Liver (tissue), 9 donors: ENCODE measurements around the gene LIMS2. TPM values are rescaled to one million over a fixed set of nuclear protein-coding genes. Genes with fewer than 3 reads are reported as not detected.
A peak's percentile ranks its signal among the peaks of the same experiment; 100 is the strongest.

Experiments
- DNase-seq: peaks from one replicate; pipeline ENCODE4 v3.0.0-alpha.2; 2017; ENCODE audit warnings: low spot score
- H3K27ac ChIP-seq, 2 donors: one replicate each; pipeline ENCODE4 v1.7.0; 2013; ENCODE audit warnings: inconsistent platforms in 2 of 2, low read length in 2 of 2, control low read depth in 1 of 2, low read depth in 1 of 2, mild to moderate bottlenecking in 1 of 2
- H3K27me3 ChIP-seq, 4 donors: one replicate each; pipeline versions ENCODE4 v1.6.1 to v1.7.0; 2013; ENCODE audit warnings: low read length in 3 of 4, inconsistent platforms in 1 of 4, mild to moderate bottlenecking in 1 of 4, moderate library complexity in 1 of 4; ENCODE audit not compliant: control insufficient read depth in 4 of 4, insufficient read depth in 4 of 4
- H3K36me3 ChIP-seq, 4 donors: one replicate each; pipeline versions ENCODE4 v1.6.1 to v1.7.0; 2013; ENCODE audit warnings: low read length in 3 of 4, mild to moderate bottlenecking in 3 of 4, low read depth in 1 of 4, moderate library complexity in 1 of 4; ENCODE audit not compliant: control insufficient read depth in 4 of 4, insufficient read depth in 3 of 4
- H3K4me1 ChIP-seq, 4 donors: one replicate each; pipeline versions ENCODE4 v1.6.1 to v1.7.0; 2013; ENCODE audit warnings: low read length in 3 of 4, mild to moderate bottlenecking in 3 of 4, moderate library complexity in 1 of 4; ENCODE audit not compliant: control insufficient read depth in 4 of 4, insufficient read depth in 4 of 4
- H3K4me3 ChIP-seq, 3 donors: one replicate each; pipeline versions ENCODE4 v1.6.1 to v1.7.0; 2013; ENCODE audit warnings: low read length in 3 of 3, control low read depth in 1 of 3, low read depth in 1 of 3, mild to moderate bottlenecking in 1 of 3
- H3K9ac ChIP-seq, 2 donors: one replicate each; pipeline ENCODE4 v1.7.0; 2013; ENCODE audit warnings: low read length in 2 of 2, mild to moderate bottlenecking in 2 of 2, moderate library complexity in 2 of 2, control low read depth in 1 of 2, low read depth in 1 of 2
- H3K9me3 ChIP-seq, 4 donors: one replicate each; pipeline versions ENCODE4 v1.6.1 to v1.7.0; 2013; ENCODE audit warnings: low read length in 3 of 4; ENCODE audit not compliant: control insufficient read depth in 4 of 4
- GABPA ChIP-seq, 2 donors: IDR thresholded peaks in 1 of 2; conservative IDR thresholded peaks in 1 of 2; 2 replicates each; pipeline ENCODE4 v1.6.1; 2016; ENCODE audit warnings: antibody characterized with exemption in 2 of 2, mild to moderate bottlenecking in 1 of 2, moderate library complexity in 1 of 2
- HNF4G ChIP-seq: IDR thresholded peaks from 2 replicates; pipeline ENCODE4 v1.6.1; 2016; ENCODE audit warnings: antibody characterized with exemption
- RAD21 ChIP-seq, 2 donors: IDR thresholded peaks; 2 replicates each; pipeline ENCODE4 v1.6.1; 2016; ENCODE audit warnings: antibody characterized with exemption in 2 of 2, mild to moderate bottlenecking in 2 of 2
- RXRA ChIP-seq, 2 donors: IDR thresholded peaks; 2 replicates each; pipeline ENCODE4 v1.6.1; 2017 to 2018; ENCODE audit warnings: antibody characterized with exemption in 2 of 2, mild to moderate bottlenecking in 1 of 2
- SP1 ChIP-seq: IDR thresholded peaks from 2 replicates; pipeline ENCODE4 v1.6.1; 2018; ENCODE audit warnings: antibody characterized with exemption, mild to moderate bottlenecking
- YY1 ChIP-seq: IDR thresholded peaks from 2 replicates; pipeline ENCODE4 v1.6.1; 2016; ENCODE audit warnings: antibody characterized with exemption, mild to moderate bottlenecking
- WGBS: extraction: QIAGEN DNeasy Blood & Tissue Kit; methylation state at CpG from one replicate; pipeline ENCODE4 v1.1.7; 2013; 5-methylcytosine and 5-hydroxymethylcytosine counted together
- polyA plus RNA-seq, 2 donors: library from polyadenylated mRNA; stranded (reverse) in 1 of 2; unstranded in 1 of 2; fragments of 200-250 nt in 1 of 2; fragments of >200 nt in 1 of 2; fragmentation: Nextera tagmentation in 1 of 2; extraction: Ambion mirVana in 1 of 2; gene quantifications; one replicate each; pipeline versions ENCODE4 v1.2.1 to v1.2.3, GENCODE V29; 2013 to 2015
- total RNA-seq, 2 donors: library from RNA; depleted of rRNA; stranded (reverse); fragments of >200 nt; gene quantifications; one replicate each; pipeline ENCODE4 v1.2.3, GENCODE V29; 2014
- TF ChIP-seq, protein P1 (sequence below): IDR thresholded peaks from 2 replicates; pipeline ENCODE4 v1.6.1; 2016; ENCODE audit warnings: antibody characterized with exemption
- TF ChIP-seq, protein P2 (sequence below): fragments of 150-350 bp; IDR thresholded peaks from 2 replicates; pipeline ENCODE4 v1.5.1; 2017; ENCODE audit warnings: improper control_type of control experiment, low read depth, low read length; ENCODE audit not compliant: missing input control
- TF ChIP-seq, protein P3 (sequence below): IDR thresholded peaks from 2 replicates; pipeline ENCODE4 v1.6.1; 2016; ENCODE audit warnings: antibody characterized with exemption
- donor health status: healthy.
- donor health status: healthy.
- donor health status: healthy.
- donor health status: healthy.
- donor health status: healthy.

Gene LIMS2
- total and polyA plus RNA-seq, 4 donors: 1.4 to 17.9 (median 16.1) TPM

DNA sequence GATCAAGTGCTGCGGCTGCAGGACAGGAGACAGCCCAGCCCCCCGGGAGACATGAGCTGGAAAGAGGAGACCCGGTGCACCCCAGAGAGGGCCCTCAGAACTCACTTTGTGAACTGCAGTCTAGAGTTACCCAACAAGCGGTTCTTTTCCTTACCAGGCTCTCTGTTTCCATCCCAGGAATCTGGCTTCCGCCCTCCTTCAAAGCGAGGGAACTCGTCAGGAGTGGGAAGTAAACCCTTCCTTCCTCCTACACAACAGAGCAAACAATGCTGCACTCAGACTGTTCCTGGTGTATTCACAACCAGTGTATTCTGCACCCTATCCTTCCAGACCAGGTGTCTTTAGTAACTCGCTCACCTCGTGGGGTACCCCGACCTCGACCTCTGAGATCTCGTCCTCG, 34.0 kb upstream of the LIMS2 start:
- DNase-seq: no peak
- Histone ChIP-seq H3K36me3 (peaks cover 5 to 30% (median 21%) of the 10 kb centered on the region in 4 donors), H3K27me3 (no peaks in the 10 kb centered on the region), H3K27ac (no peak overlapping the region), H3K4me3 (no peak overlapping the region), H3K9me3 (no peaks in the 10 kb centered on the region), H3K9ac (no peak overlapping the region), H3K4me1 (peaks cover 4 to 18% (median 13%) of the 10 kb centered on the region in 4 donors)
- WGBS: 96% methylated on average over 13 of the region's 13 CpGs
- no peak for TF ChIP-seq SP1

DNA sequence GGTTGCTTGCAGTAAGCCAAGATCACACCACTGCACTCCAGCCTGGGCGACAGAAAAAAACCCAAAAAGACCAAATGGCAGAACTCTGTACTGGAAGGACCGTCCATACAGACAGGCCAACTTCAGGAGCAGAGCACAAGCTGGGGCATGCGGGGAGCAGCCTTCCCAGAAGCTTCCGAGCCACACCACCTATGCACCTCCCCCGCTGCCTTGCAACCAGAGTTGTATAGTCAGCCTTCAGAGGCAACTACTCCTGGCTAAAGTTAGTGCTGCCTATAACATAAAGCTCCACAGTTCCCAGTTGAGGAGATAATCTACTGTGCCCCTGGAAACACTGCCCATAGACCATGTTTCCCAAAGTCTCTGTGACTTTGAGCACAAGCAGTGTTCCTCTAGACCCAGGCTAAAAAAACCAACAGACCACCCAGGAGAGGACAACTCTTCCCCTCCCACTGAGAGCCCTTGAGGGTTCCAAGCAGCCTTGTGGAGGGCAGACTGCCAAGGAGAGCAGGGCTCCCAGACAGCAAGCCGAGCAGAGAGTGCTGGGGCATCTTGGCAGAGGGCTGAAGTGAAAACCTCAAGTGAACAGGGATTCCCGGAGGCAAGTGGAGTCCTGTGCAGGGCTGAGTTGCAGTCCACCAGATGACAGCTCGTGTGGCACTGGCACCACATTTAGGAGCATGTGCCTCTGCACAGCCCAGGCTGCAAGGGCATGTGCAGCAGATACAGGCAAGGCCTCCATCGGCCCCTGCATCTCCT, 32.7 kb upstream of the LIMS2 start:
- Histone ChIP-seq H3K27ac (no peak overlapping the region), H3K9ac (no peak overlapping the region), H3K9me3 (no peaks in the 10 kb centered on the region), H3K36me3 (peaks cover 5 to 24% (median 21%) of the 10 kb centered on the region in 4 donors), H3K27me3 (no peaks in the 10 kb centered on the region), H3K4me3 (no peak overlapping the region), H3K4me1 (peaks cover 8 to 25% (median 18%) of the 10 kb centered on the region in 4 donors)
- no peak for TF ChIP-seq RXRA (IDR thresholded peaks at IDR 0.05)
- TF ChIP-seq HNF4G: no peak
- TF ChIP-seq RAD21 (IDR thresholded peaks at IDR 0.05): no peak
- no peak for DNase-seq
- WGBS: 94% methylated on average over 9 of the region's 9 CpGs

DNA sequence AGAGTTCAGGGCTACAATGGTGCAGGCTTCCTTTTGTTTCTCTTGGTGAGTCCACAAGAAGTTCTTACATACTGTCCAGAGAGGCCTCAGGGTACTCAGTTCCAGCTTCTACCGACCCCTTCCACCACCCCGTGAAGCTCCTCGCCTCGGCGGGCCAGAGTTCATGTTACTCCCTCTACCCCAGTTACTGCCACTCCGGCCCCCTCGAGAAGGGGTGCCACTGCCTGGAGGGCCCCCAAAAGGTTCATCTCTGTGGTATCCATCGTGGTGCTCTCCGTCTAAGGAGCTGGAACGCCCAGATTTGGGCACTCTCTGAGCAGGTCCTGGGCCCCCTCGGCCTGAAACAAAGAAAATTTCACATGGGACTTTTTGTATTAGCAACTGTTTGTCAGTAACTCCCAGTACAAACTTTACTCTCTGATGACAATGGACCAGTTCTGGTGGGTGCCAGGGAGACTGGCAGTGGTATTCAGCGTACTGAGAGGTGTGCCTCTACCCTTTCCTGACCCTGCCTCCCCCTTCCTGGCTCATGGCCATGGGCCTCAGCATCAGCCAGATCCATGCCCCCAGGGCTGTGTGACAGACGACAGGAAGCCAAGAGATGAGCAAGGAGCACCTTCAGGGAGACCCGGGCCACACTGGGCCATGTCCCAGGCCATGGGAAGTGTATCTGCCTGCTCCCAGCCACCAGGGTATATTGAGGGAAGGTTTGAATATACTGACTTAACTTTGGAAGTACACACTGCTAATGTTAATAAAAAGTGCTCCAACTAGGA, 31.1 kb upstream of the LIMS2 start:
- DNase-seq: no peak
- WGBS: 91% methylated on average over 14 of the region's 14 CpGs
- TF ChIP-seq SP1 (no peak), YY1 (no peak), RAD21 (IDR thresholded peaks at IDR 0.05) (no peak), HNF4G (no peak), GABPA (IDR thresholded peaks at IDR 0.05 in 1 of 2, conservative IDR thresholded peaks at IDR 0.05 in 1 of 2) (no peak), RXRA (IDR thresholded peaks at IDR 0.05) (no peak)
- TF ChIP-seq, protein P1, sequence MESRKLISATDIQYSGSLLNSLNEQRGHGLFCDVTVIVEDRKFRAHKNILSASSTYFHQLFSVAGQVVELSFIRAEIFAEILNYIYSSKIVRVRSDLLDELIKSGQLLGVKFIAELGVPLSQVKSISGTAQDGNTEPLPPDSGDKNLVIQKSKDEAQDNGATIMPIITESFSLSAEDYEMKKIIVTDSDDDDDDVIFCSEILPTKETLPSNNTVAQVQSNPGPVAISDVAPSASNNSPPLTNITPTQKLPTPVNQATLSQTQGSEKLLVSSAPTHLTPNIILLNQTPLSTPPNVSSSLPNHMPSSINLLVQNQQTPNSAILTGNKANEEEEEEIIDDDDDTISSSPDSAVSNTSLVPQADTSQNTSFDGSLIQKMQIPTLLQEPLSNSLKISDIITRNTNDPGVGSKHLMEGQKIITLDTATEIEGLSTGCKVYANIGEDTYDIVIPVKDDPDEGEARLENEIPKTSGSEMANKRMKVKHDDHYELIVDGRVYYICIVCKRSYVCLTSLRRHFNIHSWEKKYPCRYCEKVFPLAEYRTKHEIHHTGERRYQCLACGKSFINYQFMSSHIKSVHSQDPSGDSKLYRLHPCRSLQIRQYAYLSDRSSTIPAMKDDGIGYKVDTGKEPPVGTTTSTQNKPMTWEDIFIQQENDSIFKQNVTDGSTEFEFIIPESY: no peak
- TF ChIP-seq, protein P2, sequence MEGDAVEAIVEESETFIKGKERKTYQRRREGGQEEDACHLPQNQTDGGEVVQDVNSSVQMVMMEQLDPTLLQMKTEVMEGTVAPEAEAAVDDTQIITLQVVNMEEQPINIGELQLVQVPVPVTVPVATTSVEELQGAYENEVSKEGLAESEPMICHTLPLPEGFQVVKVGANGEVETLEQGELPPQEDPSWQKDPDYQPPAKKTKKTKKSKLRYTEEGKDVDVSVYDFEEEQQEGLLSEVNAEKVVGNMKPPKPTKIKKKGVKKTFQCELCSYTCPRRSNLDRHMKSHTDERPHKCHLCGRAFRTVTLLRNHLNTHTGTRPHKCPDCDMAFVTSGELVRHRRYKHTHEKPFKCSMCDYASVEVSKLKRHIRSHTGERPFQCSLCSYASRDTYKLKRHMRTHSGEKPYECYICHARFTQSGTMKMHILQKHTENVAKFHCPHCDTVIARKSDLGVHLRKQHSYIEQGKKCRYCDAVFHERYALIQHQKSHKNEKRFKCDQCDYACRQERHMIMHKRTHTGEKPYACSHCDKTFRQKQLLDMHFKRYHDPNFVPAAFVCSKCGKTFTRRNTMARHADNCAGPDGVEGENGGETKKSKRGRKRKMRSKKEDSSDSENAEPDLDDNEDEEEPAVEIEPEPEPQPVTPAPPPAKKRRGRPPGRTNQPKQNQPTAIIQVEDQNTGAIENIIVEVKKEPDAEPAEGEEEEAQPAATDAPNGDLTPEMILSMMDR: no peak
- TF ChIP-seq, protein P3, sequence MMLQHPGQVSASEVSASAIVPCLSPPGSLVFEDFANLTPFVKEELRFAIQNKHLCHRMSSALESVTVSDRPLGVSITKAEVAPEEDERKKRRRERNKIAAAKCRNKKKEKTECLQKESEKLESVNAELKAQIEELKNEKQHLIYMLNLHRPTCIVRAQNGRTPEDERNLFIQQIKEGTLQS: no peak
- peaks cover 10 to 32% (median 23%) of the 10 kb centered on the region in 4 donors for H3K4me1 ChIP-seq
- H3K4me3 ChIP-seq: no peak overlapping the region
- H3K36me3 ChIP-seq: peaks cover 5 to 24% (median 21%) of the 10 kb centered on the region in 4 donors
- H3K27me3 ChIP-seq: no peaks in the 10 kb centered on the region
- H3K9me3 ChIP-seq: no peaks in the 10 kb centered on the region
- no peak overlapping the region for H3K9ac ChIP-seq
- peak overlapping the region in 1 of 2 donors; percentile 67 for H3K27ac ChIP-seq
